Osteocyte (in vitro differentiated cells): Measurements from ENCODE around the gene TTI1. TPM values are rescaled to one million over a fixed set of nuclear protein-coding genes. Genes with fewer than 3 reads are reported as not detected.

Experiments used
- DNase-seq: peaks from one replicate; pipeline ENCODE4 v3.0.0; 2021; ENCODE audit warnings: mixed read lengths; ENCODE audit not compliant: unreplicated experiment; ENCODE audit errors: extremely low spot score
- H3K27ac Mint-ChIP-seq: one replicate; pipeline ENCODE4 v1.8.0; 2021; ENCODE audit warnings: mild to moderate bottlenecking, mixed read lengths; ENCODE audit not compliant: unreplicated experiment
- H3K27me3 Mint-ChIP-seq: one replicate; pipeline ENCODE4 v1.8.0; 2021; ENCODE audit warnings: mixed read lengths; ENCODE audit not compliant: unreplicated experiment
- H3K36me3 Mint-ChIP-seq: one replicate; pipeline ENCODE4 v1.8.0; 2021; ENCODE audit warnings: mixed read lengths; ENCODE audit not compliant: unreplicated experiment
- H3K4me1 Mint-ChIP-seq: one replicate; pipeline ENCODE4 v1.8.0; 2021; ENCODE audit warnings: mixed read lengths; ENCODE audit not compliant: unreplicated experiment
- H3K4me3 Mint-ChIP-seq: one replicate; pipeline ENCODE4 v1.8.0; 2021; ENCODE audit warnings: mild to moderate bottlenecking, moderate library complexity, mixed read lengths; ENCODE audit not compliant: unreplicated experiment
- H3K9me3 Mint-ChIP-seq: one replicate; pipeline ENCODE4 v1.8.0; 2021; ENCODE audit warnings: mixed read lengths; ENCODE audit not compliant: unreplicated experiment
- total RNA-seq: library from RNA; stranded (reverse); gene quantifications from 2 replicates; pipeline ENCODE4 v1.2.1, GENCODE V29; 2021
- TF ChIP-seq, protein P1 (sequence below): fragments of 200-600 bp; sonication (generic); IDR thresholded peaks from 2 replicates; pipeline ENCODE4 v1.5.0; 2021; ENCODE audit warnings: antibody characterized with exemption, mild to moderate bottlenecking, moderate library complexity

The TTI1 gene
- total RNA-seq, 1 donor from 2014 or later: 16.2 TPM

DNA sequence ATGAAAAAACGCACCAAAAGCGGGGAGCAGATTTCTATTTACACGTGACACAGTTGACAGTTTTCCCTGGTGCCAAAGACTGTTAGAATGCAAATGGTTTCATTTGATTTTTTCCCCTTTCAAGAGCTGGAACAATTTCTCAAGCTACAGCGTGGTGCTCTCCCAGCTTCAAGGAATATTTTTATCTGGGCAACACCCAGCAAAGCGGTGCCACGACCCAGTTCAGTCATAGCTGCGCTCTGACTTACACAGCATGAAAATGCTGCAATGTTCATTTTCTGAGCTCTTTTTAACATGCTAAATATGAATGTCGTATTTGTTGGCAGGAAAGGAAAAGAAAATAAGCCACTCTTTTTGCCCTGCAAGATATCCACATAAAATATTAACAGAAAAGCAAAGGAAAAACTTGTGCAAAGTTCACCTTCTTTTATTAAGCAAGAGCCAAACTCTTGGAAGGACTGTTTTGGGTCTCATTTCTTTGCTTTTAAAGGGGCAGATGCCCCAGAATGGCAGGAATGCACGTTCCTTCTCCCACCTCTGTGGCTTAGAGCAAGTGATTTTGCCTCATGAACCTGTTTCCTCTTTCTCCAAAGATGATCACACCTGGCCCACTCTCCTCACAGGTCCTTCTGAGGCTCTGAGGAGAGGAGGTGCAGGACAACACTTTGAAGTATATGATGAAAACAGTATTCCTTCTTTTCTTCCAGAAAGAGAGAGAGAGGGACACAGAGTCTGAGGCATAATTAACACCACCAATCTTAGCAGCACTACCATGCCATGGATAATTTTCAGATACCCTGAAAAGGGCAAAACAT is 47.0 kb downstream of the TTI1 start:
- peak overlapping the region; percentile 86 for H3K27ac Mint-ChIP-seq
- no peaks in the 10 kb centered on the region for H3K27me3 Mint-ChIP-seq
- H3K36me3 Mint-ChIP-seq: peaks cover 17% of the 10 kb centered on the region
- no peak overlapping the region for H3K4me3 Mint-ChIP-seq
- DNase-seq: no peak
- no peaks in the 10 kb centered on the region for H3K9me3 Mint-ChIP-seq
- peaks cover 54% of the 10 kb centered on the region for H3K4me1 Mint-ChIP-seq
- TF ChIP-seq, protein P1, sequence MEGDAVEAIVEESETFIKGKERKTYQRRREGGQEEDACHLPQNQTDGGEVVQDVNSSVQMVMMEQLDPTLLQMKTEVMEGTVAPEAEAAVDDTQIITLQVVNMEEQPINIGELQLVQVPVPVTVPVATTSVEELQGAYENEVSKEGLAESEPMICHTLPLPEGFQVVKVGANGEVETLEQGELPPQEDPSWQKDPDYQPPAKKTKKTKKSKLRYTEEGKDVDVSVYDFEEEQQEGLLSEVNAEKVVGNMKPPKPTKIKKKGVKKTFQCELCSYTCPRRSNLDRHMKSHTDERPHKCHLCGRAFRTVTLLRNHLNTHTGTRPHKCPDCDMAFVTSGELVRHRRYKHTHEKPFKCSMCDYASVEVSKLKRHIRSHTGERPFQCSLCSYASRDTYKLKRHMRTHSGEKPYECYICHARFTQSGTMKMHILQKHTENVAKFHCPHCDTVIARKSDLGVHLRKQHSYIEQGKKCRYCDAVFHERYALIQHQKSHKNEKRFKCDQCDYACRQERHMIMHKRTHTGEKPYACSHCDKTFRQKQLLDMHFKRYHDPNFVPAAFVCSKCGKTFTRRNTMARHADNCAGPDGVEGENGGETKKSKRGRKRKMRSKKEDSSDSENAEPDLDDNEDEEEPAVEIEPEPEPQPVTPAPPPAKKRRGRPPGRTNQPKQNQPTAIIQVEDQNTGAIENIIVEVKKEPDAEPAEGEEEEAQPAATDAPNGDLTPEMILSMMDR: no peak

DNA sequence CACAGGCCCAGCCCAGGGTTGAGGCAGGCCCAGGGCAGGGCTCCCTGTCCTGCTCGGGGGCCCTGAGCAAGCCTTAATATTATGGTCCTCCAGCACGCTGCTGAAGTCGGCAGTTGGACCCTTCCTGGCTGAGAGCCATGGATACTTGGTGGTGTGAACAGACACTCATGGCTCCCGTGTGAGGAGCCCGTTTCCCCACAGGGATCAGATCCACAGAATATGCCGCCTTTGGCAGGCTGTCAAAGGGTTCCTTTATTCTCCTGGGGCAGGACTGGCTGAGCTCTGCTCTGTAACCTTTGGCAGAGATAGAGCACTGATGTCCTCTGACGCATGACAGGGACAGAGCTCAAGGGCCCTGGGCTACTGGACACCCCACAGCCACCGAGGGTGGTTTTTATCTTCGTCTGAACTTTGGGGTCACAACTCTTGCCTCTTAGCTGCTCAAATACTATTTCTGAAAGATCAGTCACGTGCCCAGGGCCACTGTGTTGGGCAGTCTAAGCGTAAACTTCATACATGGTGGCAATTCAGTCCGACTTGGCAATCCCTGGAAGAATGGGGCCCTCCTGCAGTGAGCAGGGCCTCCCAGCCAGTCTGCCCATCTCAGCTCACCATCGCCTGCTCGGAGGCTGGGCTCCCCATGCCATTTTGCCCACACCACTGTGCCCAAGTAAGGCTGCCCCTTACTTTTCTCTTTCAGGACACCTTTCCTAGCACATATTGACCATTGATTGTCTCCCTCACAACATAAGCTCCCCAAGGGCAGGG is 49.1 kb downstream of the TTI1 start:
- no peak overlapping the region for H3K27ac Mint-ChIP-seq
- H3K36me3 Mint-ChIP-seq: peaks cover 17% of the 10 kb centered on the region
- no peaks in the 10 kb centered on the region for H3K27me3 Mint-ChIP-seq
- TF ChIP-seq, protein P1: no peak
- H3K9me3 Mint-ChIP-seq: no peaks in the 10 kb centered on the region
- no peak overlapping the region for H3K4me3 Mint-ChIP-seq
- peaks cover 38% of the 10 kb centered on the region for H3K4me1 Mint-ChIP-seq
- DNase-seq: no peak

DNA sequence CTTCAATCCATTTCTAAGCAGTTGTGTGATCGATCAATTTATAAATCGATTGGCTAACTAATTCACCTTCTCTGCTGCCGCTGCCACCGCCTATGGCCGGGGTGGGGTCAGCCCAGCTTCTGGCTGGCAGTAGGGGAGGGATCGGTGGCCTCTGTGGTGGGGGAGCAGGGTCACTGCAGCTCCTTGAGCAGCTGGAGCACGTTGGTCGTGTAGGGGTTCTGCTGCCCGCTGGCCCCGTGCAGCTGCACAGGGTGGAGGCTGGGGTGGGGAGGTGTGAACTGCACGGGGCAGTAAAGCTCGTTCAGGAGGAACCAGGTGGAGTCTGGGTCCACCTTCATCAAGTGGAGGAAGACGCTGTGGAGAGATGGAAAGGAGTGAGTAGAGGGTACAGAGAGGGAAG is 50.0 kb downstream of the TTI1 start:
- TF ChIP-seq, protein P1: no peak
- H3K27me3 Mint-ChIP-seq: no peaks in the 10 kb centered on the region
- H3K36me3 Mint-ChIP-seq: peaks cover 14% of the 10 kb centered on the region
- peaks cover 31% of the 10 kb centered on the region for H3K4me1 Mint-ChIP-seq
- H3K9me3 Mint-ChIP-seq: no peaks in the 10 kb centered on the region
- H3K4me3 Mint-ChIP-seq: no peak overlapping the region
- no peak overlapping the region for H3K27ac Mint-ChIP-seq
- no peak for DNase-seq

DNA sequence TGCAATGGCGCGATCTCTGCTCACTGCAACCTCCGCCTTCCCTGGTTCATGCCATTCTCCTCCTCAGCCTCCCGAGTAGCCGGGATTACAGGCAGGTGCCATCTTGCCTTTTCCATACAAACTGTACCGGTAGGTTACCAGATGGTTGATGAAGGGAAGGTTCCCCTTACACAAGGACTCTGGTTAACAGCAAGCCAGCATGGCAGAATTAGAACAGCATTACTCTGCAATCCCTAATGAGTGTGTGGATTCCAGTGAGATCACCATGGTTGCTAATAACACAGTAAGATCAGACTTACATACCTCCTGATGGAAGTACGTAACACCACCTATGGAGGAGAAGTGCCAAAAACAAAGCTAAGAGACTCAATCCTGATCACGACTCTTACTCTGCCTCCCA is 51.7 kb downstream of the TTI1 start:
- Mint-ChIP-seq H3K4me1 (peaks cover 19% of the 10 kb centered on the region), H3K36me3 (peaks cover 14% of the 10 kb centered on the region), H3K9me3 (no peaks in the 10 kb centered on the region), H3K27ac (no peak overlapping the region), H3K4me3 (no peak overlapping the region), H3K27me3 (peaks cover 7% of the 10 kb centered on the region)
- DNase-seq: no peak
- TF ChIP-seq, protein P1: no peak

DNA sequence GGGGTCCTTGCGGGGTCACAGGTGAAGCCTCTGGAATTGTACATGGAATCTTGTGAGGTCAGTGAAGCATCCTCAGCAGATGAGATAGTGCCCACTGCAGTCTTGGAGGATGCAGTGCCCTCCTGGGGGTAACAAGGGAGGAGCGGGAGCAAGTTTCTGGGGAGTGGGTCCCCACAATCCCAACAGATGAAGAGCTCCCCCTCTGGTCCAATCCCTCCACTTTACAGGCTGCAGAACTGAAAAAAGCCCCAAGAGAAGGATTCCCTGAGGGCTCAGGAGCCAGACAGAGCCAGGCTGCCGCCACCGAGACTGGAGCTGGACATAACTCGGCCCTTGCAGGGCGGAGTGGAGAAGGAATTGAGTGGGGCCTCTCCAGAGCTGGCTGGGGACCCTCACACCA is 52.4 kb downstream of the TTI1 start:
- Mint-ChIP-seq H3K27ac (no peak overlapping the region), H3K4me3 (no peak overlapping the region), H3K4me1 (peaks cover 12% of the 10 kb centered on the region), H3K27me3 (peaks cover 10% of the 10 kb centered on the region), H3K9me3 (no peaks in the 10 kb centered on the region), H3K36me3 (peaks cover 14% of the 10 kb centered on the region)
- no peak for DNase-seq
- TF ChIP-seq, protein P1: no peak
